HG03469 (cell line): ENCODE data around the gene EXOC3L1.

Experiments used
- ATAC-seq: cut with Tn5 transposase; IDR thresholded peaks from one replicate; pipeline ENCODE4 v1.9.1; 2021; ENCODE audit warnings: mild to moderate bottlenecking, moderate library complexity, moderate number of reproducible peaks; ENCODE audit not compliant: unreplicated experiment

Gene EXOC3L1

GRCh38 chr16:67199011-67199807, 9.3 kb upstream of the EXOC3L1 start, which contains the start of gene ELMO3:
TSS of gene ELMO3 (plus strand) at chr16:67199131. CDS start at chr16:67199327, 196 bp downstream.
- no peak for ATAC-seq

DNA sequence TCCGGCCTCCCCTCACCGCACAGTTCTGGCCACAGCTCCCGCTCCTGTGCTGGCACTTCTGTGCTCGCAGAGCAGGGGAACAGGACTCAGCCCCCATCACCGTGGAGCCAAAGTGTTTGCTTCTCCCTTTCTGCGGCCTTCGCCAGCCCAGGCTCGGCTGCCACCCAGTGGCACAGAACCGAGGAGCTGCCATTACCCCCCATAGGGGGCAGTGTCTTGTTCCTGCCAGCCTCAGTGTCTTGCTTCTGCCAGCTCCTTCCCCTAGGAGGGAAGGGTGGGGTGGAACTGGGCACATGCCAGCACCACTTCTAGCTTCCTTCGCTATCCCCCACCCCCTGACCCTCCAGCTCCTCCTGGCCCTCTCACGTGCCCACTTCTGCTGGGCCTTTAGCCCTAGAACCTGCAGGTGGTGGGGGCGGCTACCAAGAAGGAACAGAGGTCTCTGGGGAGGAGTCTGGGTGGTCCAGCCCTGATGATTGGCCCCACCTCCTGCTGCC, 8.3 kb upstream of the EXOC3L1 start:
- no peak for ATAC-seq

GRCh38 chr16:67197704-67198103, 7.8 kb upstream of the EXOC3L1 start:
- ATAC-seq = no peak

GRCh38 chr16:67196881-67197280, 6.9 kb upstream of the EXOC3L1 start:
- ATAC-seq = no peak

DNA sequence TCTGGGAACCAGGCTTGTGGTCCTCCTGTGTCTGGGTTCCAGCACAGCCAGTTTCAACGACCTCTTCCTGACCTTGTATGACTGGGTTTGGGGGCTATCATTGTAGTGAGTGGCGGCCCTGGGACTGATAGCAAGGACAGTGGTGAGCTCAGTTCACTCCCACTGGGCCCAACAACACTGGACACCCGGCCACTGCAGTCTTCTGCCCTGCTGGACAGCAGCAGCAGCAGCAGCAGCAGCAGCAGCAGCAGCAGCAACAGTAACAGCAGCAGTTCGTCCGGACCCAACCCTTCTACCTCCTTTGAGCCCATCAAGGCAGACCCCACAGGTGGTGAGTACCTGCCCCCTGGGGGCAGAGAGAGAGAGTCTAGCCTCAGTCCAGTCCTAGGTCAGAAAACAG, 5.7 kb upstream of the EXOC3L1 start:
- no peak for ATAC-seq

- ATAC-seq = no peak
Observed at GRCh38 chr16:67194260-67194659, 4.3 kb upstream of the EXOC3L1 start.

- no peak for ATAC-seq
Observed at GRCh38 chr16:67193536-67193935, 3.6 kb upstream of the EXOC3L1 start.

DNA sequence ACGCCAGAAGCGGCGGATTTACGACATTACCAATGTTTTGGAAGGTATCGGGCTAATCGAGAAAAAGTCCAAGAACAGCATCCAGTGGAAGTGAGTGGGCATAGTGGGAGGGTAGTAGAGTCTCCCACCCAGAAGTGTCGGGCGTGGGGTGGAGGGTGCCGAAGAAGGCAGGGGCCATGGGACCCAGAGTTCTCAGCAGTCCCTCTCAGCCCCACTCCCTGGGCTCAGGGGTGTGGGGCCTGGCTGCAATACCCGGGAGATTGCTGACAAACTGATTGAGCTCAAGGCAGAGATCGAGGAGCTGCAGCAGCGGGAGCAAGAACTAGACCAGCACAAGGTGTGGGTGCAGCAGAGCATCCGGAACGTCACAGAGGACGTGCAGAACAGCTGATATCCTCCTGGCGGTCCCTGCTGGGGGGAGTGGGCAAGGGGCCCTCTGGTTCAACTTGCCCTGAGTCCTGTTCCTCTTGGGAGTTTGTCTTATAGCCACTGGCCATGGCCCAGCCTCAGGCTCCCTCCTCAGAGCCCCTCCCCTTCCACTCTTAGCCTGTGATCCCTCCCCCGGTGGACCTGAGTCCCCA, 2.9 kb upstream of the EXOC3L1 start:
- ATAC-seq = no peak

GRCh38 chr16:67191995-67192681, 2.2 kb upstream of the EXOC3L1 start, which contains the start of gene E2F4:
TSS of gene E2F4 (plus strand) at chr16:67192155. CDS start at chr16:67192228, 73 bp downstream.
- ATAC-seq = peak; percentile 66

GRCh38 chr16:67191411-67191994, 1.6 kb upstream of the EXOC3L1 start:
- ATAC-seq = no peak

DNA sequence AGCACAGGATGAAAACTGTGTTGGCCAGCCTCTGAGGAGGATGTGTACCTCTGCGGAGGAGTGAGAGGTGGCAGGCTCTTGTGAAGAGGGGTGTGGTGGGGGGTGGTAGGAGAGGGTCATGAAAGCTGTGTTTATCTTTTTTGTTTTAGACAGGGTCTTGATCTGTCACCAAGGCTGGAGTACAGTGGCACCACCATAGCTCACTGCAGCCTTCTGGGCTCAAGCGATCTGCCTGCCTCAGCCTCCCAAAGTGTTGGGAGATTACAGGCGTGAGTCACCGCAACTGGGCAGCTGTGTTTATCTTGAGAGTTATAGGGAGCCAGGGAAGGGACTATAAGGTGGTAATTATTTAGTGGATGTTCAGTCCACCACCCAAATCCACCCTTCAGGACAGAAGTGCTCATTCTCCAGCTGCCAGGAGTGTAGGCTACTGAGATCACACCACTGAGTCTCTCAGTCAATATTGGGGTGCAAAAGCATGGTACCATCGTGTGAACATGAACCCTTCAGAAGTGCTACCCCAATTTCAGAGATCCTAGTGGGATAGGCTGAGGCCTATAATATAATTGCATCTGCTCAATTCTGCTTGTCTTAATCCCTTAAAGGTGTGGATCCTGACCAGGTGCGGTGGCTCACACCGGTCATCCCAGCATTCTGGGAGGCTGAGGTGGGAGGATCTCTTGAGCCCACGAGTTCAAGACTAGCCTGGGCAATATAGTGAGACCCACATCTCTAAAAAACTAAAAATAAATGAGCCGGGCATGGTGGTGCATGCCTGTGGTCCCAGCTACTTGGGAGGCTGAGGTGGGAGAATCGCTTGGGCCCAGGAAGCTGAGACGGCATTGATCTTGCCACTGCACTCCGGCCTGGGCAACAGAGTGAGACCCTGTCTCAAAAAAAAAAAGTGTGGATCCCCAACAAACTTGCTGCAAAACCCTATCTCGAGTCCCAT, 788 bp upstream of the EXOC3L1 start:
- ATAC-seq = no peak

DNA sequence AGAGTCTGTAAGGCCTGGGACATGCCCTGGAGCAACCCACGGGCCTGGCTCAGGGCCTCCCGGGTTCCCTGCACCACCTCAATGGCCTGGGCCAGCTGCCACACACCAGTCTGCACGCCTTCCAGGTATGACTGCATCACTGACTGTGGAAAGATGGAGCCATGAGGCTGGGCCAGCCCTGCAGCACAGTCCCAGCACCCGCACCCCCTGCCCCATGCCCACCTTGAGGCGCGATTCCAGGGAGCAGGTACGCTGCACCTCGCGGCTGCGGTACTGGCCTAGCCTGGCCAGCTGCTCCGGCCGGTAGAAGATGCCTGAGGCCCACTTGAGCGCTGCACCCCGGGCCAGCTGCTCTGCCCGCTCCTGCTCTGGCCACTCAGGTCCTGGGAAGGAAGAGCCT, 1.1 kb downstream of the EXOC3L1 start:
- ATAC-seq = no peak

- no peak for ATAC-seq
Observed at GRCh38 chr16:67188323-67188722, 1.6 kb downstream of the EXOC3L1 start.

- ATAC-seq = no peak
Observed at GRCh38 chr16:67187175-67187890, 2.6 kb downstream of the EXOC3L1 start.

DNA sequence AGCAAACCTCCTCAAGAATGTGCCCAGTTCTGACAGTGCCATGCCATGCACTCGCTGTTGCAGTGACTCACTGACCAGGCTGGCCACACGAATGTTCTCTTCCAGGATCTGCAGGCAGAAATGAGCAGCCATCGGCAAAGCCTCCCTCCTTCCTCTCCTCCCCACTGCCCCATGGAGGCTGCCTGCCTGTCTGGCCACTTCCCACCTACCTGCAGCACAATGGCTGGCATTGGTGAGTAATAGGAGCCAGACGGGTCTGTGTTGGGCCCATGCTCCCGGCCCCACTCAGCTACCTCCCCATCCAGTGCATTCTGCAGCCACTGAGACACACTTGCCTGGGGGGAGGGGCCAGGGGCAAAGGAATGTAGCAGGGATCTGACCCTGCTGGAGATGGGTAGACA, 3.4 kb downstream of the EXOC3L1 start:
- ATAC-seq = no peak

- ATAC-seq = no peak
Observed at GRCh38 chr16:67185651-67186134, 4.2 kb downstream of the EXOC3L1 start.

GRCh38 chr16:67184995-67185650, 4.8 kb downstream of the EXOC3L1 start:
- ATAC-seq = no peak

- ATAC-seq = no peak
Observed at GRCh38 chr16:67184453-67184994, 5.4 kb downstream of the EXOC3L1 start.
